ENCODE results near the gene PIEZO1.

Gene PIEZO1

DNA sequence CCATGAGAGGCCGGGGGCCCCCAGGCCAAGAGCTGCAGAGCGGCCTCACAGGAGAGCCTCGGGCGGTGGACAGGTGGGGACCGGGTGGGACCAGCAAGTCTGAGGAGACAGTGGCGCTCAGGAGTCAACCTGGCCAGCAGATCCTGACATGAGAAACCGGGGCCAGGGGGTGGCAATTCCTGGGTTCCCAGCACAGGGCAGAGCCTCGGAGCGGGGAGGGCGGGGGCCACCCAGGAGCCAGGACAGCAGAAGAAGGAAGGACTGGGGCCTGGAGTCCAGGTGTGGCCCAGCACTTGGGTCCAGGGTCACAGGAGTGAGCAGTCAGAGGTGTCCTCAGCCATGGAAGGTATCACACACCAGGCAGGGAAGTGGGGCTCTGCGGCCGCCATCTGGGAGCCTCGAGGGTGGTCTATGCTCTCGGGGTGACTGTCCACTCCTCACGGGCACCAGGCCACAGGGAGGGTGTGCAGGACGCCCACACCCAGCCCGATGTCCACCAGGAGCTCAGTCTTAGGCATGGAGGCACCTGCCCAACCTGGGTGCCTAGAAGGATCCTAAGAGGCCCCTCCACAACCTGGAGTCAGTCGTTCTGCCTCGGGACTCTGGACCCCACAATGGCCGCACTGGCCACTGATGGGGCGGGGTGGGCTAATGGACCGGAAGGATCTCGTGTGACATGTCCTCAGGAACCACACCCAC, 29.1 kb downstream of the PIEZO1 start:
- DNase-seq (ENCODE audit: low read depth): no peak

GRCh38 chr16:88754912-88755744, 29.9 kb downstream of the PIEZO1 start:
- TF ChIP-seq, protein P1, sequence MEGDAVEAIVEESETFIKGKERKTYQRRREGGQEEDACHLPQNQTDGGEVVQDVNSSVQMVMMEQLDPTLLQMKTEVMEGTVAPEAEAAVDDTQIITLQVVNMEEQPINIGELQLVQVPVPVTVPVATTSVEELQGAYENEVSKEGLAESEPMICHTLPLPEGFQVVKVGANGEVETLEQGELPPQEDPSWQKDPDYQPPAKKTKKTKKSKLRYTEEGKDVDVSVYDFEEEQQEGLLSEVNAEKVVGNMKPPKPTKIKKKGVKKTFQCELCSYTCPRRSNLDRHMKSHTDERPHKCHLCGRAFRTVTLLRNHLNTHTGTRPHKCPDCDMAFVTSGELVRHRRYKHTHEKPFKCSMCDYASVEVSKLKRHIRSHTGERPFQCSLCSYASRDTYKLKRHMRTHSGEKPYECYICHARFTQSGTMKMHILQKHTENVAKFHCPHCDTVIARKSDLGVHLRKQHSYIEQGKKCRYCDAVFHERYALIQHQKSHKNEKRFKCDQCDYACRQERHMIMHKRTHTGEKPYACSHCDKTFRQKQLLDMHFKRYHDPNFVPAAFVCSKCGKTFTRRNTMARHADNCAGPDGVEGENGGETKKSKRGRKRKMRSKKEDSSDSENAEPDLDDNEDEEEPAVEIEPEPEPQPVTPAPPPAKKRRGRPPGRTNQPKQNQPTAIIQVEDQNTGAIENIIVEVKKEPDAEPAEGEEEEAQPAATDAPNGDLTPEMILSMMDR (IDR thresholded peaks at IDR 0.05; ENCODE audit: control insufficient read depth, insufficient read depth, low read depth, low read length, missing control alignments): peak; percentile 35
- DNase-seq (ENCODE audit: low read depth): peak; percentile 17
- no peak overlapping the region for H3K4me3 ChIP-seq (ENCODE audit: control insufficient read depth, low read depth, low read length)

More for the DNA sequence above, 29.1 kb downstream of the PIEZO1 start:
- TF ChIP-seq, protein P1 (IDR thresholded peaks at IDR 0.05; ENCODE audit: control insufficient read depth, insufficient read depth, low read depth, low read length, missing control alignments): no peak
- H3K4me3 ChIP-seq (ENCODE audit: control insufficient read depth, low read depth, low read length): no peak overlapping the region

GRCh38 chr16:88754109-88754911, 30.7 kb downstream of the PIEZO1 start:
- DNase-seq (ENCODE audit: low read depth): no peak
- no peak overlapping the region for H3K4me3 ChIP-seq (ENCODE audit: control insufficient read depth, low read depth, low read length)
- TF ChIP-seq, protein P1 (IDR thresholded peaks at IDR 0.05; ENCODE audit: control insufficient read depth, insufficient read depth, low read depth, low read length, missing control alignments): no peak

DNA sequence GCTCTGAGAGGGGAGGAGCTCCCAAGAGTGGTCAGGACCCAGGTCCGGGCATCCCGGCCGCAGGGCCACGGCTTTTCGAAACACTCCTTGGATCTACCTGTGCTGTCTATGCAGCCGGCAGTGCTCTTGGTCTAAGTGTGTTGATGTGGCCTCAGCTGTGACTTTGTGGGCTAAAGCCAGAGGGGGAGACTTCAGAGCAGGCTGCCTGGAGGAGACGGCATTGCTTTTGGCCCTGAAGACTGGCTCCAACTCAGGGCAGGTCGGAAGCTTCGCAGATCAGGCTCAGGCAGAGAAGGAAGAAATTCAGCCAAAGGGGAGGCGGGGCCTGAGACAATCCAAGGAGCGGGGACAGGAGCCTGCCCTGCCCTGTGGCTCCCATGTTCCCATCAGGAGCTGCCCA, 31.4 kb downstream of the PIEZO1 start:
- DNase-seq (ENCODE audit: low read depth): no peak
- TF ChIP-seq, protein P1 (IDR thresholded peaks at IDR 0.05; ENCODE audit: control insufficient read depth, insufficient read depth, low read depth, low read length, missing control alignments): no peak
- no peak overlapping the region for H3K4me3 ChIP-seq (ENCODE audit: control insufficient read depth, low read depth, low read length)

- H3K4me3 ChIP-seq (ENCODE audit: control insufficient read depth, low read depth, low read length): no peak overlapping the region
- DNase-seq (ENCODE audit: low read depth): no peak
- TF ChIP-seq, protein P1 (IDR thresholded peaks at IDR 0.05; ENCODE audit: control insufficient read depth, insufficient read depth, low read depth, low read length, missing control alignments): no peak
Observed at GRCh38 chr16:88753191-88753590, 31.8 kb downstream of the PIEZO1 start.

DNA sequence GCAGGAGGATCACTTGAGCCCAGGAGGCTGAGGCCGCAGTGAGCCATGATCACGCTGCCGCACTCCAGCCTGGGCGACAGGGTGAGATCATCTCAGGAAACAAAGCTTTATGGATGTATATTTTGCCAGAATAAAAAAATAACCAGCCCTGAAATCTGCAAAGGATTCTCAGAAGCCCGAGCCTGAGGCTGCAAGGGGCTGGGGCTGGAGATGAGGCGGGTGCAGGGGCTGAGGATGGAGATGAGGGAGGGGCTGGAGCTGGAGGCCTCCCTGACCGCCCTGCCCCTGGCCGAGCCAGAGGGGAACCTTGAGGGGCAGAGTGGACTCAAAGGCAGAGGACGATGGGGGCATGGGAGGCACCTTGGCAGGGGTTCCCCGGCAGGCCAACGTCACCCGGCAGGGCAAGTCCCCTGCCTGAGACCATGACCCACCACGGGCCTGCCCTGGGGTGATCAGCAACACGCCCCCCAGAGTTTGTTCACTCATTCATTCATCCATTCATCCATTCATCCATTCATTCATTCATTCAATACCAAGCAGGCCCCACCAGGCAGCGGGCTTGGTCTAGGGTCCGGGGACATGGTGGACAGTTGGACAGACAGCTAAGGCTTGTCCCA, 32.5 kb downstream of the PIEZO1 start:
- DNase-seq (ENCODE audit: low read depth): no peak
- TF ChIP-seq, protein P1 (IDR thresholded peaks at IDR 0.05; ENCODE audit: control insufficient read depth, insufficient read depth, low read depth, low read length, missing control alignments): no peak
- H3K4me3 ChIP-seq (ENCODE audit: control insufficient read depth, low read depth, low read length): no peak overlapping the region
